OCI-LY1 (cell line): Measurements from ENCODE around the gene ARHGDIG.

Experiments
- CTCF ChIP-seq: fragments of 200-600 bp; sonication (generic), shearing (Covaris generic); IDR thresholded peaks from 2 replicates; pipeline ENCODE4 v1.5.1; 2017; ENCODE audit warnings: mild to moderate bottlenecking, antibody characterized with exemption, low read length, moderate library complexity, mixed read lengths
- EZH2 ChIP-seq: fragments of 200-600 bp; sonication (generic), shearing (Covaris generic); IDR thresholded peaks from 2 replicates; pipeline ENCODE4 v1.8.0; 2017; ENCODE audit warnings: borderline replicate concordance, mixed run types, mild to moderate bottlenecking, antibody characterized with exemption, low read length, moderate library complexity, mixed read lengths

GRCh38 chr16:265711-266110 lies 14.7 kb upstream of the ARHGDIG start:
- TF ChIP-seq CTCF (no peak), EZH2 (no peak)
